ENCODE results near the gene FAM200A.
"Not testable (repeated sequence)": the region's sequence is repeated elsewhere in the genome, so short reads cannot be mapped to it uniquely, and the experiment has no call there.

The FAM200A gene

DNA sequence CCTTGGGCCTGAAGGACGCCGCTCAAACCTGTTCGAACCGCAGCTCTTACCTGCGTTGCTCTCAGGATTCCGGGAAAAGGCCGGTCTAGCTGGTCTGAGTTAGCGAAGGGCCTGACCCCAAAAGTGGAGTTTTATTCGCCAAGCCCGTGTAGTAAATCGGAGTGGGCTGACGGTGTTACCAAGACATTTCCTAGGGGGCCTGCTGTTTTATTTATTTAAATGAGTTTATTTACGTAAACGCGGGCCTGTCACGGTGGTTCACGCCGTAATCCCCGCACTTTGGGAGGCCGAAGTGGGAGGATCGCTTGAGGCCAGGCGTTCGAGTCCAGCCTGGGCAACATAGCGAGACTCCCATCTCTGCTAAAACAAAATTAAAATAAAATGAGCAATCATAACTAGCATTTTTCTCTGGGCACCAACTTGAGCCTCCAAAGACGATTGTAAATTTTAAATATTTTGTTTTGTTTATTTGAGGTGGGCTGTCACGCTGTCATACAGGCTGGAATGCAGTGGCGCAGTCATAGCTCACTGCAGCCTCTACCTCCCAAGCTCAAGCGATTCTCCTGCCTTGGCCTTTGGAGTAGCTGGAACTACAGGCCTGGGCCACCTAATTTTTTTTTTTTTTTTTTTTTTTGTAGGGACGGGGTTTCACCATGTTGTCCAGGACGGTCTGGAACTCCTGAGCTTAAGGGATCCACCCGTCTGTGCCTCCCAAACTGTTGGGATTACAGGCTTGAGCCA lies 7.4 kb upstream of the FAM200A start:
- no peak for DNase-seq (ENCODE audit: low spot score)

DNA sequence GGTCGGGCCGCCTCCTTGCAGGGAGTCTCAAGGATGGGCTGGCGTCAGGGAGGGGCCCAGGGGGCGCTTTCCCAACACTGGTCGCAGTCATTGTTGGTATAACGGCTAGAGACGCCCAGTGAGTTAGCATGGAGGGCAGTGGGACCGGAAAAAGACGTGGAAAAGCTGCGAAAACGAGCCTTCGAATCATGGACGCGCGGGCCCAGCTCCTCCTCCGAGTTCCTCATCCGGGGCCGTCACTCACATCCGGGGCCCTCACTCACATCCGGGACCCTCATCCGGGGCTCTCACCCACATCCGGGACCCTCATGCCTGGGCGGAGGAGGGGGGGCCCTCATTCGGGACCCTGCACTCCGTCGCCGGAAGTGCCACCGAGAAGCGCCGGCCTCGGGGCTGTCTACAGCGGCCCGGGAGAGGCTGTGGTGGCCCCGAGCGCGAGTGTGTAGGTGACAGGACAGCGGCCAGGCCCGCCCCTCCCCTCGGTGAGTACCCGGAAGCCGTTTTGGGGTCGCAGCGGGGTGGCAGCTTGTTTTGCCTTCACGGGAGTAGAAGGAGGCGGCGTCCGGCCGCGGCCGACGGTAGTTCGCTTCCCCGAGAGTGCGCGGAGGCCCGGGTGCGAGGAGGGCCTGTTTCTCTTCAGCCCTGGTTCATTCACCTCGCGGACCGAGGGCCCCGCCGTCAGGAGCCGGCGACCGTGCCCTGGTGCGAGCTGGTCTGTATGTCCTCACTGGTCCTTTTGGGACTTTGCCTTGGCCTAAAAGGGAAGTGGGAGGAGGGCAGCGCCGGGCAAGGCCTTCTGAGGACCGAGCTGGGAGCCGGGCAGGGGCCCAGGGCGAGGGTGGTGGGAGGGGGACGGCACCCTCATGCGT lies 6.6 kb upstream of the FAM200A start, which contains the start of gene ZNF655:
TSS of gene ZNF655 (plus strand) at position 337 of the 869 bp plus-strand sequence. CDS start 1,918 bp downstream, outside the sequence.
- peak; percentile 69 for DNase-seq (ENCODE audit: low spot score)

DNA sequence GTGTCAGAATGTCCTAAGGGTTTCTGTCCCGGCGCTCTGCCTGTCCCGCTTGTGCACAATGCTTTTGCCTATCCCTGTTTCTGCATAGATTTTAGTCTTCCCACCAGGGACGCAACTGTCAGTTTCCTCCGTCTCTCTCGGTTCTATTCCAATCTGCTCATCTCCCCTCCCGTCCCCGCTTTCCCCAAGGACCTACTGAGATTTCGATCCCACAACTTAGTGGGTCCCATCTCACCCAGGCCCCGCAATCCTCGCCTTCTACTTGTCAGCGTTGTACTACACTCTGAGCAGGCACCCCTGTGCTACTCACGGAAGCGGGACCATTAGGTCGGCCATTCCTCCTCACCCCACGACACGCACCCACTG lies 6.0 kb upstream of the FAM200A start:
- no peak for DNase-seq (ENCODE audit: low spot score)

DNA sequence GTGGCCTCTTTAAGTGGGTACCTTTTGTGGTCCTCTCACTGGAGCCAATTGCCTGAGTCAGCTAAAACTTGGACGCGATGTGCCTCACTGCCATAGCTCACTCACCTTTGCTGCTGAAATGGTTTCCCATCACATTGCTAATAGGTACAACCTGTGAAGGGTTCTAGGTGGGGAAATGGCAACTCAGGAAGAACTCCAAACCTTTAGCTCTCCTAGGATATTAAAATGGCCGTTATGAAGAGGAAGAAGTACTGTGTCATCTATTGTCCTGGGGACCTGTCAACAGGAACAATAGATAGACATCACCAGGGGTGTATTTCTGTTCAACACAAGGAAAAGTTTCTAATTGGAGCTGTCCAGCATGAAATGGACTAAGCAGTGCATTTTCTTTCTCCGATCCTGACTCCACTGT lies 5.3 kb upstream of the FAM200A start:
- no peak for DNase-seq (ENCODE audit: low spot score)

DNA sequence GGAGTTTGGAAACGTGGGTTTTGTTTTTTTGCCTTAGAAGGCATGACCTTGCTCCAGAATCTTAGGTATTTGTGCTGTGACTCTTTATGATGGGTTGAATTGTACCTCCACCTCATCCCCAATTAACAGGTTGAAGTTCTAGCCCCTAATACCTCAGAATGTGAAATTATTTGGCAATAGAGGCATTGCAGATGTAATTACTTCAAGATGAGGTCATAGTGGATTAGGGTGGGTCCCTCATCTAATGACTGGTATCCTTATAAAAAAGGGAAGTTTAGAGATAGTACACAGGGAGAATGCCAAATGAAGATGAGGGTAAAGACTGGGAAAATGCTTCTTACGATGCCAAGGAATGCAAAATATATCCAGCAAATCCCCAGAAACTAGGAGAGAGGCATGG lies 3.0 kb upstream of the FAM200A start:
- no peak for DNase-seq (ENCODE audit: low spot score)

DNA sequence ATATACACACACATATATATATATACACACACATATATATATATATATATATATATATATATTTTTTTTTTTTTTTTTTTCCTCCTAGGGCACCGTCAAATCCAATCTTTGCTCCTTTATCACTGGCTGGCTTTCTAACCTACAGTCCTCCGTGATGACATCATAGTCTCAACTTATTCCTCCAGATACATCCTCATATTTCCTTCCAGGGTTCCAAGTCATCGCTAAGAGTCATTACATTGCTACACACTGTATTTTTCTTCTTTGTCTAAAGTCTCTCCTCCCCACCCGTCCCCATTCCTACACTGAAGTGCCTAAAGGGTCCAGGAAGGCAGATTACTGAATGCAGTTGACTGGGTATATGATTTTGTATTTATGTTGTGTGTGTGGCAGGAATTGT lies 1.1 kb upstream of the FAM200A start:
- DNase-seq (ENCODE audit: low spot score), result no peak

DNA sequence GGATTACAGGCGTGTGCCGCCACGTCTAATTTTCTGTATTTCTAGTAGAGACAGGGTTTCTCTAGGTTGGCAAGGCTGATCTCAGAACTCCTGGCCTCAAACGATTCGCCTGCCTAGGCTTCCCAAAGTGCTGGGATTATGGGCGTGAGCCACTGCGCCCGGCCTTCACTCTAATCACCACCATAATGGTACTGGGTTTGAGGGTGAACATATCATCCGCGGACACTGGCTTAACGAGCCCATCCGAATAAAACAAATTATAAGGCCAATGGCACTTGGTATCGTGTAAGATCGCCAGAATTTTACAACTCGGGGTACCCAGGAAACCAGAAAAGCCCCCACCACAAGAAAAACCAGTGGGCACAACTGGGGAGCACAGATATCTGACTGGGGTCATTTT lies 580 bp downstream of the FAM200A start:
- no peak for DNase-seq (ENCODE audit: low spot score)

DNA sequence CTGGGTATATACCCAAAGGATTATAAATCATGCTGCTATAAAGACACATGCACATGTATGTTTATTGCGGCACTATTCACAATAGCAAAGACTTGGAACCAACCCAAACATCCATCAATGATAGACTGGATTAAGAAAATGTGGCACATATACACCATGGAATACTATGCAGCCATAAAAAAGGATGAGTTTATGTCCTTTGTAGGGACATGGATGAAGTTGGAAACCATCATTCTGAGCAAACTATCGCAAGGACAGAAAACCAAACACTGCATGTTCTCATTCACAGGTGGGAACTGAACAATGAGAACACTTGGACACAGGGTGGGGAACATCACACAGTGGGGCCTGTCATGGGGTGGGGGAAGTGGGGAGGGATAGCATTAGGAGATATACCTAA lies 2.4 kb downstream of the FAM200A start:
- DNase-seq (ENCODE audit: low spot score), result not testable (repeated sequence)

DNA sequence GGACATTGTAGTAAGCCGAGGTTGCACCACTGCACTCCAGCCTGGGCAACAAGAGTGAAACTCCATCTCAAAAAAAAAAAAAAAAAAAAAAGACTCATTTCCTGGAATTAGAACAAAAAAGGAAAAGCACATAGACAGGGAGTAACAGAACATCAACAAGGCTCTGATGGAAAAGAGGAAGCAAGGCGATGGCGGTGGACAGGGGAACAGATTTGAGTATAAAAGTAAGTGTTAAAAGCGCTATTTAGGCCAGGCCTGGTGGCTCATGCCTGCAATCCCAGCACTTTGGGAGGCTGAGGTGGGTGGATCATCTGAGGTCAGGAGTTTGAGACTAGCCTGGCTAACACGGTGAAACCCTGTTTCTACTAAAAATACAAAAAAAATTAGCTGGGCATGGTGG lies 6.6 kb downstream of the FAM200A start:
- not testable (repeated sequence) for DNase-seq (ENCODE audit: low spot score)

DNA sequence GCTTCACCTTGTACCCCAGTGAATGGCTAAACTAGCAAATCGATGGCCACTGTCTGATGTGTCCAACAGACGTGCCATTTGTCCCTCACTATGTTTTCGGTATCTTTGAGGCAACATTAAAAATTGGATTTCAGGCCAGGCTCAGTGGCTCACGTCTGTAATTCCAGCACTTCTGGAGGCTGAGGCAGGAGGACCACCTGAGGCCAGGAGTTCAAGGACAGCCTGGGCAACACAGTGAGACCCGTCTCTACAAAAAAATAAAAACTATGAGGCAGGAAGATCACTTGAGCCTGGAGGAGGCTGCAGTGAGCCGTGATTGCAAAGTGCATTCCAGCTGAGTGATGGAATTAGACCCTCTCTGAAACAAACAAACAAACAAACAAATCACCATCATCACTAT lies 8.0 kb downstream of the FAM200A start:
- DNase-seq (ENCODE audit: low spot score), result no peak

DNA sequence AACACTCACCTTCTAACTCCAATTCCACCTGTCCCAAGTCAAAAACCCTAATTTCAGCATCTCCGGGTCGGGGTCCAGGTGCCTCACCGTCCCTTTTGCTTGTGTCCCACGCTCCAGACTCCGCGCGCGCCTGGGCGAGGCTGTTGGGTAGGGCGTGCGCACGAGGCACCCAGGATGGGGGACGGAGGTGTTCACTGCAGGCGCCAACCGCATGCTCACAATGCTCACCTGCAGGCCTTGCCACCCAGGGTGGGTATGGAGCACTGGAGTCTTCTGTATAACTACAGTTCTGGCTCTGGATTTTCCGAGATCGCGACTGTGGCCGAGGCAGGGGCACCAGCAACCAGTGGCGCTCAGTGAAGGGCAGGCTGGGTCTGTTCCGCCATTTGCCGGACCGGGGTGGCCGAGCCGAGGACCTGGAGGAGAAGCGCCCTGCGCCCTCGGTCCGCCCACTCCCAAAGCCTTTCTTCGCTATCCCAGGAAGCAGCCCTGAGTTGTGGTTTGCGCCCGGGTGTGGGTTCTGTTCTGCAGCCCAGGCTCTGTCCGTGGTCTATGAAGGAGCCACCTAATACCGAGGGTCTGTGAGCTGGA lies 8.7 kb downstream of the FAM200A start:
- no peak for DNase-seq (ENCODE audit: low spot score)

DNA sequence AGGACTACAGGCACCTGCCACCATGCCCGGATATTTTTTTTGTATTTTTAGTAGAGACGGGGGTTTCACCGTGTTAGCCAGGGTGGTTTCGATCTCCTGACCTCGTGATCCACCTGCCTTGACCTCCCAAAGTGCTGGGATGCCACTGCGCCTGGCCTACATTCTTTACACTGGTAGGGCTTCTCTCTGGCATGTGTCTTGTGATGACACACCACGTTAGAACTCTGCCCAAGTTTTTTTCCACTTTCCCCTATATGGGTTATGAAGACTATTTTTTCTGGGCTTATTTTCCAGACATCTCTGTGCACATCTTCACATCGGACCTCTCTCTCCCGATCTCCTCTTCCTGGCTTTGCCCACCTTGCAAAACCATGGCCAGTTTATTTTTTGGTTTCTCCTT lies 10.7 kb downstream of the FAM200A start:
- no peak for DNase-seq (ENCODE audit: low spot score)

DNA sequence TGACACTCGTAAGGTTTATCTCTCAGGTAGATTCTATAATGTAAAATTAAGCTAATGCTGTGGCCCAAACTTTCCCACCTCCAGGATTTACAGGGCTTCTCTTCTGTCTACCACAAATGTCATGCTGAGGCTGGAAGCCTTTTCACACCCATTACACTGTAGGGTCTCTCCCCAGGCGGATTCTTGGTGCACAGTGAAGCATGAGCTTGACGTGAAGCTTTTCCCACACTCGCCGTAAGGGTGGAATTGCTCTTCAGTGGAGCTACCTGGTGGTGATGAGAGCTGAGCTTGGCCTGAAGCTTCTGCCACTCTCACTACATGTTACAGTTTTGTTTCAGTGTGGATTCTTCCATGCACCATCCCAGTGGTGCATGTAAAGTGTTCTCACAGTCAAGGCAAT lies 11.4 kb downstream of the FAM200A start:
- DNase-seq (ENCODE audit: low spot score), result no peak

DNA sequence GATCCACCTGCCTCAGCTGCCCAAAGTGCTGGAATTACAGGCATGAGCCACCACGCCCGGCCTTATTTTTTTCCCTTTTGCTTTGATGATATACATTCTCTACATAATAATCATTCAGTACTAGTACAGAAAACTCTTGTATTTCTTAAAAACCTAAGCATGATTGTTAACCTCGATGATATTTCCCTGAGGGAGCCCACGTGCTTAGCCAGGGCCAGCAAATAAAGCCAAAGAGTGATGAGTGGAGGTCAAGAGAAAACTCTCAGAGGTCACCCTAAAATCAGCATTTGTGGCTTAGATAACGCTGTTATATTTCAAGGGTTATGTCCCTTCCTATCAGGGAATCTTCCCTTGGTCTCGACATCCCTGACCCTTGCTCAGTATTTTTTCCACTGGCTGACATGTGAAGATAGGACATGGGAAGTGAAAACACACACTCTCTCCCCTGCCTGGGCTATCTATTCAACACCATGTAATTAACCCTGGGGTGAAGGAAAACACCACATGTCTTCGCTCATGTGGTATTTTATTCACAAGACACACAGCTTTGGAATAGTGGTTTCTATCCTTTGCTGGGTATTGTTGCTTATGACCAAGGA lies 12.6 kb downstream of the FAM200A start:
- no peak for DNase-seq (ENCODE audit: low spot score)

DNA sequence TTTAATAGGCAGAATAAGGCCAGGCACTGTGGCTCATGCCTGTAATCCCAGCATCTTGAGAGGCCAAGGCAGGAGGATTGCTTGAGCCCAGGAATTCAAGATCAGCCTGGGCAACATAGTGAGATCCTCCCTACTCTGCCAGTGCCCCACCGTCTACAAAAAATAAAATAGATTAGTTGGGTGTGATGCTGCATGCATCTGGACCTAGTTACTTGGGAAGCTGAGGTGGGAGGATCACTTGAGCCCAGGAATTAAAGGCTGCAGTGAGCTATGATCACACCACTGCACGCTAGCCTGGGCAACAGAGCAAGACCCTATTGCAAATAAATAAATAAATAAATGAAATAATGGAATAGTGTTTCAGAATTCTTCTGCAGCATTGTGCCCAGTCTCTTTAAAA lies 16.2 kb downstream of the FAM200A start:
- no peak for DNase-seq (ENCODE audit: low spot score)

DNA sequence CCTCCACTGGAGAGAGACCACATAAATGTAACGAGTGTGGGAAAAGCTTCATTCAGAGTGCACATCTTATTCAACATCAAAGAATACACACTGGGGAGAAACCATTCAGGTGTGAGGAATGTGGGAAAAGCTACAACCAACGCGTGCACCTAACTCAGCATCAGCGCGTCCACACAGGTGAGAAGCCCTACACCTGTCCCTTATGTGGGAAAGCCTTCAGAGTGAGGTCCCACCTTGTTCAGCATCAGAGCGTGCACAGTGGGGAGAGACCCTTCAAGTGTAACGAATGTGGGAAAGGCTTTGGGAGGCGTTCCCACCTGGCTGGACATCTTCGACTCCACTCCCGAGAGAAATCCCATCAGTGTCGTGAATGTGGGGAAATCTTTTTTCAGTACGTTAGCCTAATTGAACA lies 20.6 kb downstream of the FAM200A start:
- no peak for DNase-seq (ENCODE audit: low spot score)

DNA sequence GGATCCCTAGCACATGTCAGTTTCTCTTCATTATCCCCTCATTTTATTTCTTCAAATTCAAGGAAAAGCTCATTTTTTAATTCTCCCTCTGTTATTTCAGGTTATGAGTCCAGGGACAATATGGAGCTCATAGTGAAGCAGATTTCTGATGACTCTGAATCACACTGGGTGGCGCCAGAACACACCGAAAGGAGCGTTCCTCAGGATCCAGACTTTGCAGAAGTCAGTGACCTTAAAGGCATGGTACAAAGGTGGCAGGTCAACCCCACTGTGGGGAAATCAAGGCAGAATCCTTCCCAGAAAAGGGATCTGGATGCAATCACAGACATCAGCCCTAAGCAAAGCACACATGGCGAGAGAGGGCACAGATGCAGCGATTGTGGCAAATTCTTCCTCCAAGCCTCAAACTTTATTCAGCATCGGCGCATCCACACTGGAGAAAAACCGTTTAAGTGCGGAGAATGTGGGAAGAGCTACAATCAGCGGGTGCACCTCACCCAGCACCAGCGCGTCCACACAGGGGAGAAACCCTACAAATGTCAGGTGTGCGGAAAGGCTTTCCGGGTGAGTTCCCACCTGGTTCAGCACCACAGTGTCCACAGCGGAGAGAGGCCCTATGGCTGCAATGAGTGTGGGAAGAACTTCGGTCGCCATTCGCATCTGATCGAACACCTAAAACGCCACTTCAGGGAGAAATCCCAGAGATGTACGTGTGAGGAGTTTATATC lies 26.0 kb downstream of the FAM200A start:
- DNase-seq (ENCODE audit: low spot score), result peak; percentile 46

DNA sequence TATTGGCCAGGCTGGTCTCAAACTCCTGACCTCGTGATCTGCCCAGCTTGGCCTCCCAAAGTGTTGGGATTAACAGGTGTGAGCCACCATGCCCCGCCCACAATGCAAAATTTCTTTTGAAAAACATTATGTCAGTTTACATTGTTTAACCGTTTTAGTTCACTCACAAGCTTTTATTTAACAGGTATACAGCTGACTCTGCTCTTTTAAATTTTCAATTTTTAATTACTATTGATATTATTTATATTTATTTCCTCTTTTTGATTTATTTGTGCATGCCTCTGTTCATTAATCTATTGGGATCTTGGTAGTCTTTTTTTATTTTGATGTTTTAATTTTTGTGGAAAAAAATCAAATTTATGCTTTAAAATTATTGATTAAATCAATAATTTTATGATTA lies 30.5 kb downstream of the FAM200A start:
- no peak for DNase-seq (ENCODE audit: low spot score)

DNA sequence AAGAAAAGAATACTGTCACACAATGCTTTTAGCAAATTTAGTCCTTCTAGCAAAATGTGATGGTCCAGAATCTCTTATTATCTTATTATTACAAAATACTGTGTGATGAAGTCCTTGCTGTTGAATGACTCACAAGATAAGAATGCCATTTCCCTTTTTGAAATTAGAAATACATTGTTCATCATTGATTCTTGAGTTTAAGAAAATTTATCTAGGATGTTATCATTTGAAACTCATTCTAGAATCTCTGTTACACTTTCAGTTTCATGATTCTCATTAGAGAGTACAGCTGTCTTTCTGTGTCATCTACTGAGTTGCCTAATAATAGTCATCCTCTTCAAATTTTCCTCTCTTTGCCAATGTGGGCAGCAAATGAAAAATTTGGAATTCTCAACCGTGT lies 37.9 kb downstream of the FAM200A start:
- DNase-seq (ENCODE audit: low spot score), result no peak

DNA sequence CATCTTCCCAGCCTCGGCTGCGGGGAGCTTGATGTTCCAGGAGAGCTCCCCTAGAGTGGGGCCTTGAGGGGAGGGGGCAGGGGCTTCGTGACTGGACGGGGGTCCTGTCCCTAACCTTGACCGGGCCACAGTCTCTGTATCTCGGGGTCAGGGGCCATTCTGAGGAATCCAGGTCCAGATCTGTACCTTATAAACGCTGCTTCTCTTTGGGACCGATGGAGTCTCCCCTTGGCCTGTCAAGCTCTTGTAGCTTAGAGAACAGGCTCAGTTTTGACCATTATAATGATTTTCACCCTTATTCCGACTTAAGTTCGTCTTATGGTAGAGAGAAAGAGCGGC lies 46.6 kb downstream of the FAM200A start:
- DNase-seq (ENCODE audit: low spot score), result no peak

DNA sequence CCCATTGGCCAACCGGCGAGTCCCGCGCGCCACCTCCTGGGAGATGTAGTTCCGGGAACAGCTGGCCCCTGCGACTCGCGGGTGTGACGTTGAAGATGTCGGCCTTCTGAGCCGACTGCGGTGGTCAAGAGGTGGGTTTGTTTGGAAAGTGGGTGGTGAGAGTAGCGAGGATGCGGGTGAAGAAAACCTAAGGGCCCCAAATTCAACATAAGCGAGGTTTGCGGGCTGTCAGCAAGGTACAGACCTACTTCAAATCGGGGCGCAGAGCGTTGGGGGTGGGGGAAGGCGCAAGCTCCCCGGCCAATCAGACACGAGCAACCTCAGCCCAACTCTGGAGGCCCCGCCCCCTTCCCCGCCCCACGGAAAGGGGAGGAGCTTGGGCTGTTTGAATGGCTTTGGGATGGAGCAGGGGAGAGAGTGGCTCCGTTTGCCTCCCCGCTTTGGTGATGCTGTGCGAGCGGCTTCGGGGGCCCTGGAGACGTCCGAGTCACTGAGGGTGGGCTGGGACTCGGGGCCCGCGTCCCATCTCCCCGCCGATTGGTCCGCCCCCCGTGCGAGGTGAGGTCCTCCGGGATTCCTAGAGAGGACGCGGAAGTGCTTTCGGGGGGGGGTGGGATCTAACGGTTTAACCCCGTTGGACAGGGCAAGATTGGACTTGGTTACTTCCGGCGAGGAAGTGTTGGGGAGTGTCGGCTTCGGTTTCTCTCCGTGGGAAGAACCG lies 47.2 kb downstream of the FAM200A start, which contains the start of gene ZKSCAN5:
TSS of gene ZKSCAN5 (plus strand) at position 60 of the 721 bp plus-strand sequence. CDS start 1,383 bp downstream, outside the sequence.
- DNase-seq (ENCODE audit: low spot score), result peak; percentile 97
